ENCODE data around the gene VSNL1.

DNA sequence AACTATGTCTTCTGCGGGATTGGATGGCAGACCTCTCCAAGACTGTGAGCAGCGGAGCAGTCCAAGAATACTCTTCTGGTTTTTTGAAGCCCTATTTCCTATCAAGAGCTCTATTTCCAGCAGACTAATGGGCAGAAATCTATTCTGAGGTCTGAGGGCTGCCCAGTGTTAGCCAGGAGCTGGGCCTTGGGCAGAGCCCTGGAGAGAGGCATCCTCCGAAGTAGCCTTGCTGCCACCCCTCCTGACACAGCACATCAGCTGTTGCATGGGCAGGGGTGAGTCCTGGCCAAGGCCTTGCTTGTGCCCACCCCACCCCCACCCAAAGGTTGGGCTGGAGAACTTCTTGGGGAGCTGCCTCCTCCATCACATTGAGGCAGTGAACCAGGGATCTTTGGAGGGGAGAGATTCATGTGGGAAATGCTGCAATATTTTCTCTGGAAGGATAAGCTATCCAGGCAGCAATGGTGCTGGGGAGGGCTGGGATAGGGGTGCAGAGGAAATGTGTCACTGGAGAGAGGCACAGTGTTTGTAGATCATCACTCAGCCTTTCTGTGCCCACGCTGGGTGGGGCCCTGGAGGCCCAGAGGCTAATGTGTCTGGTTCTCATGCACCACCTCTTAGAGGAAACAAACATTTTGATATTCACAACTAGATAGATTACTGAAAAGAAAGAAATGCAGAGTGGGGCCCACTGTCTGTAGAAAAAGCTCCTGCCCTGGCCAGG is 104.7 kb downstream of the VSNL1 start:
- TF ChIP-seq, protein P1, sequence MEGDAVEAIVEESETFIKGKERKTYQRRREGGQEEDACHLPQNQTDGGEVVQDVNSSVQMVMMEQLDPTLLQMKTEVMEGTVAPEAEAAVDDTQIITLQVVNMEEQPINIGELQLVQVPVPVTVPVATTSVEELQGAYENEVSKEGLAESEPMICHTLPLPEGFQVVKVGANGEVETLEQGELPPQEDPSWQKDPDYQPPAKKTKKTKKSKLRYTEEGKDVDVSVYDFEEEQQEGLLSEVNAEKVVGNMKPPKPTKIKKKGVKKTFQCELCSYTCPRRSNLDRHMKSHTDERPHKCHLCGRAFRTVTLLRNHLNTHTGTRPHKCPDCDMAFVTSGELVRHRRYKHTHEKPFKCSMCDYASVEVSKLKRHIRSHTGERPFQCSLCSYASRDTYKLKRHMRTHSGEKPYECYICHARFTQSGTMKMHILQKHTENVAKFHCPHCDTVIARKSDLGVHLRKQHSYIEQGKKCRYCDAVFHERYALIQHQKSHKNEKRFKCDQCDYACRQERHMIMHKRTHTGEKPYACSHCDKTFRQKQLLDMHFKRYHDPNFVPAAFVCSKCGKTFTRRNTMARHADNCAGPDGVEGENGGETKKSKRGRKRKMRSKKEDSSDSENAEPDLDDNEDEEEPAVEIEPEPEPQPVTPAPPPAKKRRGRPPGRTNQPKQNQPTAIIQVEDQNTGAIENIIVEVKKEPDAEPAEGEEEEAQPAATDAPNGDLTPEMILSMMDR (IDR thresholded peaks at IDR 0.05): no peak
- TF ChIP-seq POLR2A (IDR thresholded peaks at IDR 0.05) (no peak), POLR2AphosphoS5 (IDR thresholded peaks at IDR 0.05) (no peak), EP300 (IDR thresholded peaks at IDR 0.05) (no peak)

Data from upper lobe of left lung (tissue), 4 donors.